ENCODE results near the gene PRPF40A. TPM values are rescaled to one million over a fixed set of nuclear protein-coding genes. Genes with fewer than 3 reads are reported as not detected.

The PRPF40A gene
- total and polyA plus RNA-seq, 2 of the 13 experiments (the other 11 are each of a cell fraction or from before 2014, with no cell fraction given) = 146 to 207 TPM

DNA sequence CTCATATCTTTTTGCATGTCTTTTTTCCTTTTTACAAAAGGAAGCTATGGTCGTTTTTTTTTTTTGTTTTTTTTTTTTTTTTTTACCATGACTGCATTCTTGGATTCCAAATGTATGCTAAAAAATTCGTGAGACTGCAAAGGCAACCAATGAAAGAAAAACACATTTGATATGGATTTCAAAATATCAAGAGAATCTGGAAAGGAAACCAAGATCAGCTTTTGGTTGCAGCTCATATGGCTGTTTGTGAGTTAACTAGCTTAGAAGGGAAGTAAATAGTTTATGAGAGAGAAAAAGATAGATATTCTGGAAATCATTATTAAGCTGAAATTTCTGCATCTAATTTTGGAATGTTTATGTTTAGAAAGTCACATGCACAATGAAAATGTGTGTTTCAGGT, 110.3 kb downstream of the PRPF40A start:
- no peak for FAIRE-seq
- in situ Hi-C loops (cut with HindIII; ENCODE audit: extremely low pct_ligation_motif_present, low pct_unique_long_range_greater_than_20kb) = no loop called here
- ATAC-seq = no peak
- H3K4me1 ChIP-seq (ENCODE audit: insufficient read depth, low read length) = peaks cover 17% of the 10 kb centered on the region
- H3K27me3 ChIP-seq (ENCODE audit: control insufficient read depth in 1 of 2, insufficient read depth in 2 of 2, low read length in 2 of 2) = no peaks in the 10 kb centered on the region
- H3K9ac ChIP-seq (ENCODE audit: insufficient read depth, low read depth, low read length) = no peak overlapping the region
- ChIA-PET POLR2A (no interaction called here), CTCF (ENCODE audit: low intra/inter-chr PET ratio, low total read pairs) (no interaction called here)
- no TSS peak for BruUV-seq (replicated peaks)
- H3K9me3 ChIP-seq (ENCODE audit: low read length) = no peaks in the 10 kb centered on the region
- no peak overlapping the region for H3K4me3 ChIP-seq (replicated peaks in 1 of 3; ENCODE audit: insufficient read depth in 1 of 3, low read depth in 2 of 3, low read length in 3 of 3)
- intact Hi-C loops (cut with micrococcal nuclease; ENCODE audit: unreplicated experiment) = no loop called here
- TF ChIP-seq KDM5B (CRISPR knock-in tag; IDR thresholded peaks at IDR 0.05; ENCODE audit: borderline replicate concordance) (no peak), MYNN (CRISPR knock-in tag; IDR thresholded peaks at IDR 0.05; ENCODE audit: low read depth) (no peak), JUND (CRISPR knock-in tag; IDR thresholded peaks at IDR 0.05) (no peak), ZBTB21 (CRISPR knock-in tag; IDR thresholded peaks at IDR 0.05) (no peak), MEF2D (CRISPR knock-in tag; IDR thresholded peaks at IDR 0.05) (no peak), ZNF605 (CRISPR knock-in tag; IDR thresholded peaks at IDR 0.05) (no peak), NFATC3 (CRISPR knock-in tag; IDR thresholded peaks at IDR 0.05) (no peak), ZNF816 (CRISPR knock-in tag; IDR thresholded peaks at IDR 0.05; ENCODE audit: borderline replicate concordance) (no peak), TBX2 (CRISPR knock-in tag; IDR thresholded peaks at IDR 0.05; ENCODE audit: borderline replicate concordance) (no peak), GTF2F1 (IDR thresholded peaks at IDR 0.05; ENCODE audit: low read length) (no peak), ZNF546 (CRISPR knock-in tag; conservative IDR thresholded peaks at IDR 0.05) (no peak), ZNF713 (CRISPR knock-in tag; IDR thresholded peaks at IDR 0.05) (no peak), IKZF4 (CRISPR knock-in tag; IDR thresholded peaks at IDR 0.05; ENCODE audit: borderline replicate concordance, low read depth, not compliant biosample characterization) (no peak), TAF15 (IDR thresholded peaks at IDR 0.05; ENCODE audit: low read depth, low read length, poor library complexity, severe bottlenecking) (no peak), ZNF777 (CRISPR knock-in tag; IDR thresholded peaks at IDR 0.05) (no peak)
- TF ChIP-seq, protein P1, sequence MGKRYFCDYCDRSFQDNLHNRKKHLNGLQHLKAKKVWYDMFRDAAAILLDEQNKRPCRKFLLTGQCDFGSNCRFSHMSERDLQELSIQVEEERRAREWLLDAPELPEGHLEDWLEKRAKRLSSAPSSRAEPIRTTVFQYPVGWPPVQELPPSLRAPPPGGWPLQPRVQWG (CRISPR knock-in tag; IDR thresholded peaks at IDR 0.05; ENCODE audit: borderline replicate concordance, low read depth) = no peak
- TF ChIP-seq, protein P2, sequence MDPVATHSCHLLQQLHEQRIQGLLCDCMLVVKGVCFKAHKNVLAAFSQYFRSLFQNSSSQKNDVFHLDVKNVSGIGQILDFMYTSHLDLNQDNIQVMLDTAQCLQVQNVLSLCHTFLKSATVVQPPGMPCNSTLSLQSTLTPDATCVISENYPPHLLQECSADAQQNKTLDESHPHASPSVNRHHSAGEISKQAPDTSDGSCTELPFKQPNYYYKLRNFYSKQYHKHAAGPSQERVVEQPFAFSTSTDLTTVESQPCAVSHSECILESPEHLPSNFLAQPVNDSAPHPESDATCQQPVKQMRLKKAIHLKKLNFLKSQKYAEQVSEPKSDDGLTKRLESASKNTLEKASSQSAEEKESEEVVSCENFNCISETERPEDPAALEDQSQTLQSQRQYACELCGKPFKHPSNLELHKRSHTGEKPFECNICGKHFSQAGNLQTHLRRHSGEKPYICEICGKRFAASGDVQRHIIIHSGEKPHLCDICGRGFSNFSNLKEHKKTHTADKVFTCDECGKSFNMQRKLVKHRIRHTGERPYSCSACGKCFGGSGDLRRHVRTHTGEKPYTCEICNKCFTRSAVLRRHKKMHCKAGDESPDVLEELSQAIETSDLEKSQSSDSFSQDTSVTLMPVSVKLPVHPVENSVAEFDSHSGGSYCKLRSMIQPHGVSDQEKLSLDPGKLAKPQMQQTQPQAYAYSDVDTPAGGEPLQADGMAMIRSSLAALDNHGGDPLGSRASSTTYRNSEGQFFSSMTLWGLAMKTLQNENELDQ (CRISPR knock-in tag; IDR thresholded peaks at IDR 0.05; ENCODE audit: borderline replicate concordance) = no peak
- no peak overlapping the region for H3K4me2 ChIP-seq (ENCODE audit: low read depth, low read length)
- peaks cover 14 to 48% of the 10 kb centered on the region in 2 experiments for H3K36me3 ChIP-seq (replicated peaks in 1 of 2; ENCODE audit: control insufficient read depth in 1 of 2, insufficient read depth in 2 of 2, low read length in 2 of 2)
- DNase-seq (ENCODE audit: low spot score) = no peak
- H3K79me2 ChIP-seq (ENCODE audit: insufficient read depth, low read length) = no peaks in the 10 kb centered on the region
- WGBS (ENCODE audit: low lambda C conversion rate) = 55% methylated on average over 2 of the region's 2 CpGs
- H3K27ac ChIP-seq (ENCODE audit: extremely low read length, insufficient read depth, low read length) = no peak overlapping the region
- no peak overlapping the region for H2AFZ ChIP-seq (ENCODE audit: low read length)
- H4K20me1 ChIP-seq (ENCODE audit: insufficient read depth, low read length) = no peaks in the 10 kb centered on the region

Measured in HepG2 (cell line).